Glomerular endothelial cell (primary cell): Measurements from ENCODE around the gene TRIM60. TPM values are rescaled to one million over a fixed set of nuclear protein-coding genes. Genes with fewer than 3 reads are reported as not detected.
"Not testable (repeated sequence)": the region's sequence is repeated elsewhere in the genome, so short reads cannot be mapped to it uniquely, and the experiment has no call there.

Source experiments
- DNase-seq: peaks from one replicate; pipeline ENCODE4 v3.0.0-alpha.2; 2011; ENCODE audit warnings: low read depth, low spot score; ENCODE audit errors: extremely low read depth
- total RNA-seq: library from RNA; depleted of rRNA; stranded (reverse); fragments of >200 nt; gene quantifications from 2 replicates; pipeline ENCODE4 v1.2.3, GENCODE V29; 2015

TRIM60 gene
- not detected in 2 replicates for total RNA-seq

DNA sequence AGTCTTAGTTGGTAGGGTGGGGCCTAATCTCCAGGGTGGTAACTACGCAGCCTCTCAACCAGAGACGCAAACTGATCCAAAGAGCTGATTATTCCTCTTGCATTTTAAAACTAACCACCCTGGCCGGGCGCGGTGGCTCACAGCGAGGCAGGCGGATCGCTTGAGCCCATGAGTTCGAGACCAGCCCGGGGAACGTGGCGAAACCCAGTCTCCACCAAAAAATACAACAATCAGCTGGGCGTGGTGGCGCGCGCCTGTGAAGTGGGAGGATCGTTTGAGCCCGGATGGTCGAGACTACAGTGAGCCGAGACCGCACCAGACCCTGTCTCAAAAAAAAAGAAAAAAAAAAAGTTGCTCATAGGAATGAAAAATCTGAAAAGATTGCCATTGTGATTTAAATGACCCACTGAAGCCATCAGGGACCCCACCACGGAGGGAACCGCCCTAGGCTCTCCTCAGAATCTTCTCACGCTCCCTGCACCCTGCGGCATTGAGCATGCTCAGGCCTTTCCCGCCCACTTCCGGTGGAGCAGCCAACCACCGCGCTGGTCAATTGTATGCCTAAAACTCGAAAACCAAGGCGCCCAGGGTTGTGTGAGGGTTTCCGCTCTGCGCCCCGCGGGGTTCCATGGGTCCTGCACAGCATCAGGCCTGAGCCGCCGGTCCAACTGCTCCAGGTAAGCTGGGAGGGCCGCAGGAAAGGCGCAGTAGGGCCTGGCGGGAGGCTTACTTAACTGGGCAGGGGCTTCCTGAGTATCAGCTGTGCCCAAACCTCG lies at the start of gene TRIM60:
Gene TRIM60, plus strand, starts transcription at position 564 of the 776 bp plus-strand sequence. CDS start 8,074 bp downstream, outside the sequence.
- no peak for DNase-seq

DNA sequence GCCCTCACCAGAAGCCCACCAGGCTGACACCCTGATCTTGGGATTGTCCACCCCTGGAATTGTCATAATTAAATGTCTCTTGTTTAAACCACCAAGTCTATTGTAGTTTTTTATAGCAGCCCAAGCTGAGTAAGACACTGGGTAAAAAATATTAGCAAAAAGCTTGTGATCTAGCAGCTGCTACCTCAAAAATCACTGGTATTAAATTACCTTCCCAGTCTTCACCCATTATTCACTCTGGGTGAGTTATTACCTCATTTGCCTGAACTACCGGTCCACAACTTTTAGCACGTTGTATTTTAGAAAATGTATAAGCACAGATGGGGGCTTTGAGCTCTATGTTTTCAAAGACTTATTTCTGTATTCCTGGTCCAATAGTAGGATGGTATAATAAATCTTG lies 42.3 kb upstream of the TRIM60 start:
- no peak for DNase-seq

- DNase-seq = not testable (repeated sequence)
Measured at GRCh38 chr4:164990786-164991185, 41.0 kb upstream of the TRIM60 start.

DNA sequence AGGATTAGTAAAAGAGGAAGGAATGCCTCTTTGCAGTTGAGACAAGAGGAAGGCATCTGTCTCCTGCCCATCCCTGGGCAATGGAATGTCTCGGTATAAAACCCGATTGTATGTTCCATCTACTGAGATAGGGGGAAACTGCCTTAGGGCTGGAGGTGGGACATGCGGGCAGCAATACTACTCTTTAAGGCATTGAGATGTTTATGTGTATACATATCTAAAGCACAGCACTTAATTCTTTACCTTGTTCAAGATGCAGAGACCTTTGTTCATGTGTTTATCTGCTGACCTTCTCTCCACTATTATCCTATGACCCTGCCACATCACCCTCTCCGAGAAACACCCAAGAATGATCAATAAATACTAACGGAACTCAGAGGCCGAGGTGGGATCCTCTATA lies 35.7 kb upstream of the TRIM60 start:
- DNase-seq = not testable (repeated sequence)

DNA sequence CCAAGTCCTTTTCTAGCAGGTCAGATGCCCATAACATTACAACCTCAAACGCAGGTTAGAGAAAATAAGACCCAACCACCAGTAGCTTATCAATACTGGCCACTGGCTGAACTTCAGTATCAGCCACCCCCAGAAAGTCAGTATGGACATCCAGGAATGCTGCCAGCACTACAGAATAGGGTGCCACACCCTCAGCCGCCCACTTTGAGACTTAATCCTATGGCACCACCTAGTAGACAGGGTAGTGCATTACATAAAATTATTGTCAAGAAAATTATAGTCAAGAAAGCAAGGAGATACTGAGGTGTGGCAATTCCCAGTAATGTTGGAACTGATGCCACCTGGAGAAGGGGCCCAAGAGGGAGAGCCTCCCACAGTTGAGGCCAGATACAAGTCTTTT lies 34.5 kb upstream of the TRIM60 start:
- DNase-seq = no peak

DNA sequence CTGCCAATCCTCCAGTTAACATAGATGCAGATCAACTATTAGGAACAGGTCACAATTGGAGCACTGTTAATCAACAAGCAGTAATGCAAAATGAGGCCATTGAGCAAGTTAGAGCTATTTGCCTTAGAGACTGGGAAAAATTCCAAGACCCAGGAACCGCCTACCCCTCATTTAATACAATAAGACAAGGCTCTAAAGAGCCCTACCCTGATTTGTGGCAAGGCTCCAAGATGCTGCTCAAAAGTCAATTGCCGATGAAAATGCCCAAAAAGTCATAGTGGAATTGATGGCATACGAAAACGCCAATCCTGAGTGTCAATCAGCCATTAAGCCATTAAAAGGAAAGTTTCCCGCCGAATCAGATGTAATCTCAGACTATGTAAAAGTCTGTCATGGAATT lies 33.9 kb upstream of the TRIM60 start:
- no peak for DNase-seq

- DNase-seq = not testable (repeated sequence)
Measured at GRCh38 chr4:164998526-164999080, 33.2 kb upstream of the TRIM60 start.

DNA sequence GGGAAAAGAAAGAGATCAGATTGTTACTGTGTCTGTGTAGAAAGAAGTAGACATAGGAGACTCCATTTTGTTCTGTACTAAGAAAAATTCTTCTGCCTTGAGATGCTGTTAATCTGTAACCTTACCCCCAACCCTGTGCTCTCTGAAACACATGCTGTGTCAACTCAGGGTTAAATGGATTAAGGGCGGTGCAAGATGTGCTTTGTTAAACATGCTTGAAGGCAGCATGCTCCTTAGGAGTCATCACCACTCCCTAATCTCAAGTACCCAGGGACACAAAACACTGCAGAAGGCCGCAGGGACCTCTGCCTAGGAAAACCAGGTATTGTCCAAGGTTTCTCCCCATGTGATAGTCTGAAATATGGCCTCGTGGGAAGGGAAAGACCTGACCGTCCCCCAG lies 29.8 kb upstream of the TRIM60 start:
- DNase-seq = not testable (repeated sequence)

DNA sequence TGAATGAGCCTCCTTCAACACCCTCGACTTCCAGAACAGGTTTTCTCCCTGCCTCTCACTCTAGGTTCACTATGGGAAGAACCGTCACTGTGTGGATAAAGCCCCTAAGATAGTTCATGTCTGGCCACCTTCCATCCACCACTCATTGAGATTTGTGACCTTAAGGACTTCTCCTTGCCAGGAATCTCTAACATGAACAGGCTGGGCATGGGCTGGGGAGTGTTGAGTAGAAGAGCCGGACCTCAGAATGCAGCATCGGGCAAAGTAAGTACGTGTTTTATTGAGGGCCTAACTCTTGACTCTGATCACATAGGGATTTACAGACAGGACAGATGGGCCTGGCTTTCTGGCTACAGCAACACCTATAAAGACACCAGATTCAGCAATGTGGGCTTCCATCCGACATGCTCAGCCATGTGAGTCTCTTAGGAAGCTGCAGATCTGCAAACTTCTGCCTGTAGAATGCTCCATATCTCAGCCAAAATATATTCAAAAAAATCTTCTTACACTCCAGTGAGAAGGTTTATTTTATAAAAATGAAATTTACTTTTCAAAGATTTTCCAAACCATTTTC lies 26.4 kb upstream of the TRIM60 start:
- DNase-seq = no peak

DNA sequence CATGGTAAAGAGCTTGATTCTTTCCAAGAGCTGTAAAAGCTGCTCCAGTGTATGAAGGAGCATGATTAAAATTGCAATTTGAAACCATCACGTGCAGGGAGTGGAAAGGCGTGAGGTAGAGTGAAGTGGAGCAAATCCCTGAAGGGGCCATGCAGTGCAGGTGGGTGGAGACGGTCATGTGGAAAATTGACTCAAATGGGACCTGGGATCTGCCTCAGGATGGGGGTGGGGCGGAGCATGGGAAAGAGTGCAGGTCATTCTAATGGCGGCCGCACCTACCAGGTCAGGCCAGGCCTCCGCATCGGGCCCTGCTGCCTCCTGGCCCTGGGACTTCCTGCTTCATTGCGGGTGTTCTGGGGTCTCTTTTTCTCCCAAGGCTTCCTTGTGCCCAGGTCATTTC lies 25.3 kb upstream of the TRIM60 start:
- no peak for DNase-seq

DNA sequence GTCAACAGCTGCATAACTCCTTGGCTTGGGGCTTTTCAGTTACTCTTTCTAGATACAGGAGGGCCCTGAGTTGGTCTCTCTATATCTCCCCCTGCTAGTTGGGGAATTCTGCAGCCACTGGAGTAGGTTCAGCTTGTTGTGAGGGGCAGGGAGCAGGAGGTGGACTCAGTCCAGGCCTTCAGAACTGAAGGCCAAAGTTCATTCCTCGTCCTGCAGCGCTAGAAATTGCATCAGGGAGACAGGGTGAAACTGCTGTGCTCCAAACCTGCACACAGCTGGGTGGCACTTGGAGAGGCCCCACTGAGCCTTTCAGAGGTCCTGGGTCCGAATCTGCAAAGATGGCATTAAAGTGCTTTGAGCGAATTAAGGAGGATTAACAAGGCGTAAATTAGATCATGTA lies 24.9 kb upstream of the TRIM60 start:
- DNase-seq = no peak

GRCh38 chr4:165009493-165010227 lies 22.1 kb upstream of the TRIM60 start:
- no peak for DNase-seq

DNA sequence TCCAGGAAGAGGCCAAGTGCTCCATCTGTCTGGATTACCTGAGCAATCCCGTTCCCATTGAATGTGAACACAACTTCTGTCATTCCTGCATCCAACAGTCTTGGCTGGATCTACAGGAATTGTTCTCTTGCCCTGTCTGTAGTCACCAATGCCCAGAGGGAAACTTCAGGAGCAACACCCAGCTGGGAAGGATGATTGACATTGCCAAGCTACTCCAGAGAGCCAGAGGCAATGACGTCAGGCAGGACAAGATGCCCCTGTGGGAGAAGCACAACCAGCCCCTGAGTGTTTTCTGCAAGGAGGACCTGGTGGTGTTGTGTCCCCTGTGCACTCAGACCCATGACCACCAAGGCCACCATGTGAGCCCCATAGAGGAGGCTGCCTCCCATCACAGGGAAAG lies 21.3 kb upstream of the TRIM60 start:
- DNase-seq = no peak

DNA sequence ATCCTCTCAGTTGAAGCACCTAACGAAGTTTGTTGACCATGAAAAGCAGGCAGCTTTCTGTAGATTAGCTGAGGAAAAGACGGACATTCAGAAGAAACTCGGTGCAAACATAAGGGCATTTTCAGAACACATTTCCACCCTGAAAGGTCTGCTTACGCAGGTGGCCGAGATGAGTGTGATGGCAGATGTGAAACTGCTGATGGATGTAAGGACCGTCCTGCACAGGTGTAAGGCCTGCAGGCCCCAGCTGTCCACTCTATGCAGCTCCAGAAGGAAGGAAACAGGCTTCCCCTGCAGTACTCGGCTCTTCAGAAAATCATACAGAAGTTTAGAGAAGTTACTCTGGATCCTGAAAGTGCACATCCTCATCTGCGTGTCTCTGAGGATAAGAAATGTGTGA lies 20.8 kb upstream of the TRIM60 start:
- no peak for DNase-seq

- DNase-seq = no peak
Measured at GRCh38 chr4:165011403-165011802, 20.4 kb upstream of the TRIM60 start.

GRCh38 chr4:165013691-165014090 lies 18.1 kb upstream of the TRIM60 start:
- DNase-seq = no peak

DNA sequence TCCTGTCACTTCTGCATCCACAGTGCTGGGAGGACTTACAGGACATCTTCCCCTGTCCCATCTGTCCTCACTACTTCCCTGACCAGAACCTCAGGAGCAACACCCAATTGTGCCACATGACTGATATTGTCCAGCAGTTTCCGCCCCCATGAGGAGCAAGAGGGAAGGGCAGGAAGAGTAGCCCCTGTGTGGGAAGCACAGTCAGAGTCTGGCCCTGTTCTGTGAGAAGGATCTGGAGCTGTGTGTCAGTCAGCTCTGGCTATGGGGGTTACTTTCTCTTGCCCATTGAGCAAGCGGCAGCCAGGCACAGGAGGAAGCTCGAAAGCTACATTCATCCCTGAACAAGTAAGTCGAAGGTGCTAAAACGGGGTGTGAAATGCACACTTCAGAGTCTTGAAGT lies 14.8 kb upstream of the TRIM60 start:
- DNase-seq = no peak

- not testable (repeated sequence) for DNase-seq
Measured at GRCh38 chr4:165019995-165020394, 11.8 kb upstream of the TRIM60 start.

GRCh38 chr4:165025782-165026181 lies 6.0 kb upstream of the TRIM60 start:
- DNase-seq = not testable (repeated sequence)

DNA sequence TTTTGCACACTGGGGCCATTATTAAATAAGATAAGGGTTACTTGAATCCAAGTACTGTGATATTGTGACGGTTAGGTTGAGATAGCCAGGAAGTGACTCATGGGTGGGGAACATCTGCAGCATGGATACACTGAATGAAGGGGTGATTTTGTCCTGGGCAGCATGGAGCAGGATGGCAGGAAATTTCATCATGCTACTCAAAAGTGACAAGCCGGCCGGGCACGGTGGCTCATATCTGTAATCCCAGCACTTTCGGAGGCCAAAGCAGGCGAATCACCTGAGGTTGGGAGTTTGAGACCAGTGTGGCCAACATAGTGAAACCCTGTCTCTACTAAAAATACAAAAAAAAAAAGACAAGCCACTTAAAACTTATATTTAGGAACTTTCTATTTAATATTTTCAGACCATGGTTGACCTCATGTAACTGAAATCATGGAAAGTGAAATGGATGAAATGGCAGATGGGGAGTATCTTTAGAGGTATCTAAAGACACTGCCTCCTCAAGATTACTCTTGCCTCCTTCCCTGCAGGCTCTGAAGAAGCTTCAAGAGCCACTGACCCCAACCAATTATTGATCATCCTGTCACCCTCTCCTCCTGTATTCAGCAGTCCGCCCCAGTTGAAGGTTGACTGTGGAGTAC lies 3.9 kb upstream of the TRIM60 start:
- DNase-seq = no peak

GRCh38 chr4:165048170-165048569 lies 16.4 kb downstream of the TRIM60 start:
- no peak for DNase-seq
